NCI-H82 treated with DMSO at 0.1 percent for 48 hours (cell line): ENCODE measurements around the gene C13orf46.

ENCODE experiments used
- DNase-seq: peaks from one replicate; lab custom pipeline; 2025; ENCODE audit not compliant: unreplicated experiment; lab: John Stamatoyannopoulos, UW

C13orf46 gene

GRCh38 chr13:113972451-113973217, 1.2 kb downstream of the C13orf46 start:
- DNase-seq, result no peak

- no peak for DNase-seq
Measured at GRCh38 chr13:113971471-113972231, 2.2 kb downstream of the C13orf46 start.

GRCh38 chr13:113970810-113971470, 2.9 kb downstream of the C13orf46 start:
- no peak for DNase-seq

- no peak for DNase-seq
Measured at GRCh38 chr13:113969973-113970611, 3.8 kb downstream of the C13orf46 start.

- no peak for DNase-seq
Measured at GRCh38 chr13:113969311-113969972, 4.4 kb downstream of the C13orf46 start.

GRCh38 chr13:113968463-113969310, 5.2 kb downstream of the C13orf46 start:
- DNase-seq, result no peak

GRCh38 chr13:113967729-113968462, 6.0 kb downstream of the C13orf46 start:
- no peak for DNase-seq

DNA sequence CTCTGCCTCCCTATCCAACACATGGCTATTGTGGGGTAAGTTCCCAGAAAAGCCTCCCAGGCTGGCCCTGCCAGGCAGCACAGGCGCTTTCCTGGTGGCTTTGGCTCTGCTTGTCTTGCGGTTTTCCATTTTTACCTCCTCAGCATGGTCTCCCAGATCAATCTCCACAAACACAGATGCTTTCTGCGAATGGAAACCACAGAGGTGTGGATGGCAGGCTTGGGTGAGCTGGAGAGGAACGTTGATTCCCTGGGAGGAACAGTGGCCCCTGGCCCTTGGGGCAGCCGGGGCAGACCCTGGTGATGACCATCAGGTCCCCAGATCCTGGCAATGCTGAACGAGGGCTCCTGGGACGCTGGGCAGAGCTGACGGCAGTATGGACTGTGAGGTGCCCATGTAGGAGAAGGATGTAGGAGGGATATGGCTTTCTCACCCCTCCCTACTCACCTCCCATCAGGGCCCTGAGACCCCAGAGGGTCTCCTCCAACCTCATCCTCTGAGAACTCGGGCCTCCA, 6.6 kb downstream of the C13orf46 start:
- no peak for DNase-seq

DNA sequence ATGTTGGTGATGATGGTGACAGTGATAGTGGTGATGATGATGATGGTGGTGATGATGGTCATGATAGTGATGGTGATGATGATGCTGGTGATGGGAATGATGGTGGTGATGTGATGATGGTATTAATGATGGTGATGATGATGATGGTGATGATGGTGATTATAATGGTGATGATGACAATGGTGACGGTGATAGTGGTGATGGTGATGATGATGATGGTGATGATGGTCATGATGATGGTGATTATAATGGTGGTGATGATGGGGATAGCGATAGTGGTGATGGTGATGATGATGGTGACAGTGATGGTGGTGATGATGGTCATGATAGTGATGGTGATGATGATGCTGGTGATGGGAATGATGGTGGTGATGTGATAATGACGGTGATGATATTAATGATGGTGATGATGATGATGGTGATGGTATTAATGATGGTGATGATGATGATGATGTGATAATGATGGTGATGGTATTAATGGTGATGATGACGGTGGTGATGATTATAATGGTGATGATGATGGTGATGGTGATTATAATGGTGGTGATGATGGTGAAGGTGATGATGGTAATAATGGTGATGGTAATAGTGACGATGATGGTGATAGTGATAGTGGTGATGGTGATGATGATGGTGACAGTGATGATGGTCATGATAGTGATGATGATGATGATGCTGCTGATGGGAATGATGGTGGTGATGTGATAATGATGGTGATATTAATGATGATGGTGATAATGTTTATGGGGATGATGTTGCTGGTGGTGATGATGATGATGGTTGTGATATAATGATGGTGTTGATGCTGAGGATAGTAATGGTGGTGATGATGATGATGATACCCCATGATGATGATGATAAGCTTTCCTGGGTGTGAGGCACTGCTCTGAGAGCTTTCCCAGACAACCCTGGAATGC, 7.7 kb downstream of the C13orf46 start:
- no peak for DNase-seq

GRCh38 chr13:113965383-113965874, 8.4 kb downstream of the C13orf46 start:
- no peak for DNase-seq

DNA sequence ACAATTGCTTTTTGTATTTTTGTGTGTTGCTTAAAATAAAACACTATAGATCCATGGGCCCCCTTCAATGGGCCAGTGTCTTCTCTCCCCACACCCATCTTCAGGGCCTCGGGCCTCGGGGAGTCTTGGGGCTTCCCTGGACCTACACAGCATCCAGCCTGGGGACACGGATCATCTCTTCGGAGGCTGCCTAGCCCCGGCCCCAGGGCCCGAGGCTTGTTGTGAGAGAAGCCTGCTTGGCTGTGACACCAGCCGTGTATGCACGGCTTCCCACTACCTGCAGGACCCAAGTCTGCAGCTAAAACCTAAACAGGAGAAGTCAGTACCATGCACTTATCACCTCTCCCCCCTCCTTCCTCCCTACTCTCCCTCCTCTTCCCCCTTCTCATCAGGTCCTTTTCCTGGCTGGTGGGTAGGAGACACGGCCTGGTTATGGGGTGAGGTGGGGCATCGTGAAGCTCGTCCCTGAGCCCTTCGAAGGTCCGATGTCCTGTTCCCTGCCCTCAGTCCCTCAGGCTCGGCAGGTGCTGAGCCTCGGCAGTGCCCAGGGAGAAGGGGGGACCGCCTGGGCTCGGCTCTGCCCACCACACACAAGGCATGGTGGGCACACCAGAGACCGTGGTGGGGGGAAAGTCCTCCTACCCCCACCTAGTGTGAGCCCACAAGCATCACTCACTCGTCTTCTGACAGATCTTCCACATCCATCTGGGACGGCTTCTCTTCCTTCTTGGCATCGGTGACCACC, 9.5 kb downstream of the C13orf46 start:
- DNase-seq, result no peak

DNA sequence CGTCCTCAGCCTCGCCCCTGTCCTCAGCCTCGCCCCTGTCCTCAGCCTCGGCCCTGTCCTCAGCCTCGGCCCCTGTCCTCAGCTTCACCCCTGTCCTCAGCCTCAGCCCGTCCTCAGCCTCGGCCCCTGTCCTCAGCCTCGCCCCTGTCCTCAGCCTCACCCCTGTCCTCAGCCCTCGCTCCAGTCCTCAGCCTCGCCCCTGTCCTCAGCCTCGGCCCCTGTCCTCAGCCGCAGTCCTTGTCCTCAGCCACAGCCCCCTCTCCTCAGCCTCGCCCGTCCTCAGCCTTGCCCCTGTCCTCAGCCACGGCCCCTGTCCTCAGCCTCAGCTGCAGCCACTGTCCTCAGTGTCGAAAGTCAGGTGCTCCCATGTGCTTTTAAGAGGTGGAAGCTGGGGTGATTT, 10.5 kb downstream of the C13orf46 start:
- DNase-seq, result no peak

DNA sequence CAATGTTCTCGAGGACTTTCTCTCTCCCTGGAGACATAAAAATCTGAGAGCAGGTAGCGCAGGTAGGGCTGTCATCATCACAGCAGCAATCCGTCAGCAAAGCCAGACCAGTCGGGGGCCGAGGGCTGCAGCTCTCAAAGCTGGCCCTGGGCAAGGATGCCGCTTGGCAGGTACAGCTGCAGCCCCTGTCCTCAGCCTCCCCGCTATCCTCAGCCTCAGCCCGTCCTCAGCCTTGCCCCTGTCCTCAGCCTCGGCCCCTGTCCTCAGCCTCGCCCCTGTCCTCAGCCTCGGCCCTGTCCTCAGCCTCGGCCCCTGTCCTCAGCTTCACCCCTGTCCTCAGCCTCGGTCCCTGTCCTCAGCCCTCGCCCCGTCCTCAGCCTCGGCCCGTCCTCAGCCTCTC, 10.9 kb downstream of the C13orf46 start:
- no peak for DNase-seq

- DNase-seq, result no peak
Measured at GRCh38 chr13:113962386-113962785, 11.5 kb downstream of the C13orf46 start.

DNA sequence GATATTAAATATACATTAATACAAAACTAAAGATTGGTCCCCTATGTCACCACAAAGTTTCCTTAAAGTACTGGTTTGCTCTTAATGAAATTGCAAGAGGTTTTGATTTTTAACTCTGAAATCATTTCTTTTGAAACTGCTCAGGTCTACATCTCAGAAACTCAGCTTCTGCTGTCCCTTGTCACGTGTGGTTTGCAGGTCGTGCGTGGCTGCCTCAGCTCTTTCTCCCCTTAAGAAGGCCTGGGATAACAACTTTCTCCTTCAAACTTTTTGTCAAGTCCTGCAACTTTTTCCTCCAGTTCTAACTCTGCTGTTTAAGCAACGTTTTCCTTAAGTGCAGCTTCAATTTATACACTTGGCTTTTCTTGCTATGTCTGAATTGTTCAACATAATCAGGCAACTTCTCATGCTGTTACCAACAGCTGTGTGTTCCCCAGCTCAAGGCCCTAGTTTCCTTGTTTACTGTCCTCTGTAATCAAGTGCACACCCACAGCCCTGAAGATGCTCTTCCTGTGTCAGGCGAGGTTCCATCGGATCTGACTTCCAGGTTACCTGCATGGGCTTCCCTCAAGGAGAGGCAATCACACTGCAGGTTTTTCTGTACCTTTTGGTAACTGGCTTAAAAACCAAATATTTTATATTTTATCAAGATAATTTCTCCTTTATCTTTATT, 13.5 kb downstream of the C13orf46 start:
- no peak for DNase-seq

- DNase-seq, result no peak
Measured at GRCh38 chr13:113959198-113959597, 14.7 kb downstream of the C13orf46 start.

- no peak for DNase-seq
Measured at GRCh38 chr13:113958373-113958772, 15.5 kb downstream of the C13orf46 start.
